ENCODE measurements around the gene PRDM11.

Gene PRDM11

GRCh38 chr11:45152740-45153595 lies 6.5 kb downstream of the PRDM11 start:
- in situ Hi-C loops (cut with HindIII; ENCODE audit: low pct_ligation_motif_present, low pct_unique_long_range_greater_than_20kb, low sequenced_read_pairs): no loop called here
- no peak for DNase-seq

- in situ Hi-C loops (cut with HindIII; ENCODE audit: low pct_ligation_motif_present, low pct_unique_long_range_greater_than_20kb, low sequenced_read_pairs): no loop called here
- DNase-seq: no peak
Observed at GRCh38 chr11:45154276-45154675, 7.8 kb downstream of the PRDM11 start.

DNA sequence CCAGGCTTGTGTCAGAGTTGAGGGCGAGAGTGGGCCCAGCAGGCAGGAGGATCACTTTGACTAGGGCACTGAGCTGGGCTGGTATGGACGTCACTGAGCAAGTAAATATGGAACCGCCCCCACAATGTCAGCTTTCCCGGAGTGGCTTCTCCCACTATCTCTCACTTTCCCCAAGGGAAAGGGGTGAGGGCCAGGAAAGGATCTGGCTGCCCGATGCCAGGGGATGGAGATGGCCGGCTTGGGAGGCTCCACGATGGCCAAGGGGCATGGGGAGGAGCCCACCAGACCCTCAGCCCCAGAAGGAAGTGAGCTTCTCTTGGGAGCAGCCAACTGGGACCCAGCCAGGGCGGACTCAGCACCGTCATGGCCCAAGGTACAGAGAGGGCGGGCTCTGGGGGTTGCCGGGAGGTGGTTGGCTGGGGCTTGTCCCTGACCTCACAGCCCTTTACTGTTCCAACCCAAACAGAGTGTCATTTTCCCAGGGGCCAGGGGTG lies 8.7 kb downstream of the PRDM11 start:
- no peak for DNase-seq
- in situ Hi-C loops (cut with HindIII; ENCODE audit: low pct_ligation_motif_present, low pct_unique_long_range_greater_than_20kb, low sequenced_read_pairs): no loop called here

- in situ Hi-C loops (cut with HindIII; ENCODE audit: low pct_ligation_motif_present, low pct_unique_long_range_greater_than_20kb, low sequenced_read_pairs): no loop called here
- DNase-seq: no peak
Observed at GRCh38 chr11:45155627-45156180, 9.3 kb downstream of the PRDM11 start.

DNA sequence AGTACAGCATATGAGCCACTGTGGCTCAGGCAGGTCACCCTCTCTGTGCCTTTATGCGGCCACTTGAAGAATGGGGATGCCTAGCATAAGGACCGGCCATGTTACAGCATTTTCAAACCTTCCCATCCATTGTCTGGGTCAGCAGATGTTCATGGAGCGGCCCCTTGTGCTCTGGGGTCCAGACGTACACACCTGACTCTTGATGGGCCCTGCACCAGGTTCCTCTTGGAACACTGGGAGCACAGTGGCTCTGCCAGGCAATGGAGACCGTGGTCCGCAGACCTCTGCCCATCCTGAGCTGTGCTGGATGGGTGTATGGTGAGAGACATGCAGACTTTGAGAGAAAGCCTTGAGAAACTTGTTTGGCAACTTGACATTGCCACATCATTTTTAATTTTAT lies 9.8 kb downstream of the PRDM11 start:
- DNase-seq: no peak
- in situ Hi-C loops (cut with HindIII; ENCODE audit: low pct_ligation_motif_present, low pct_unique_long_range_greater_than_20kb, low sequenced_read_pairs): no loop called here

GRCh38 chr11:45156741-45157140 lies 10.3 kb downstream of the PRDM11 start:
- DNase-seq: no peak
- in situ Hi-C loops (cut with HindIII; ENCODE audit: low pct_ligation_motif_present, low pct_unique_long_range_greater_than_20kb, low sequenced_read_pairs): no loop called here

DNA sequence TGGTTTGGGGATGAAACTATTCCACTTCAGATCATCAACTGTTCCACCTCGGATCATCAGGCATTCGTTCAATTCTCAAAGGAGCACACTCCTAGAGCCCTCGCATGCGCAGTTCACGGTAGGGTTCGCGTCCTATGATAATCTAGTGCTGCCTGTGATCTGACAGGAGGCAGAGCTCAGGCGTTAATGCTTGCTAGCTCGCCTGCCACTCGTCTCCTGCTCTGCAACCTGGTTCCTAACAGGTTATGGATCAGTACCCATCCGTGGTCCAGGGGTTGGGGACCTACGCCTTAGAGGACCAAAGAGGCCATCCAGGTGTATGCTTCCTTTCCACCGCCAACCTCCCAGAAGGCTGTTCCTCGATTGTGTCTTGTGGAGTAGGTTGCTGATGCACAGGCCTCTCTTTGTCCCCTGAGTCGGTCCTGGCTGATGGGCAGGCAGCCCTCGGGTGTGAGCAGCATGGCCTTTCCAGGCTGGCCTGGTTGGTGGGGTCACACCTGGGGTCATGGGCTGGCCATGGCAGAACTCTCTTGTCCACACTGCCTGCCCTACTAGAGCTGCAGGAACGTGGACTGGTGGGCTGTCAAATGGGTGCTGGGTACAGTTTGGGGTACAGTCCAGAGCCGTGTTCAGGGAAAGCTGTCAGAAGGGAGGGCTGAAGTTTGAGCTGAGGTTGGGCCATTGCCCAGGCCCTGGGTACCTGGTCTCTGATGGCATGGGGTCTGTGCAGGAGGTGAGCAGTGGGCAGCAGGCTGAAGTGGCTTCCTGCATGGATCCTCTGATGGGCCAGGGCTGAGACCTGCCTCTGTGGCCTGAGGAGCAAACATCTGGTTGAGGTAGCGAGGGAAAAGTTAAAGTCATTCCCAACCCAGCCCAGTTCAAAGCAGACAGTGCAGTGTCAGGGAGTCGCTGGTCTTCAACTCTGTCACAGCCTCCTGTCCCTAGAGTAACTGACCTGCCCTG lies 11.1 kb downstream of the PRDM11 start:
- in situ Hi-C loops (cut with HindIII; ENCODE audit: low pct_ligation_motif_present, low pct_unique_long_range_greater_than_20kb, low sequenced_read_pairs): no loop called here
- DNase-seq: no peak

DNA sequence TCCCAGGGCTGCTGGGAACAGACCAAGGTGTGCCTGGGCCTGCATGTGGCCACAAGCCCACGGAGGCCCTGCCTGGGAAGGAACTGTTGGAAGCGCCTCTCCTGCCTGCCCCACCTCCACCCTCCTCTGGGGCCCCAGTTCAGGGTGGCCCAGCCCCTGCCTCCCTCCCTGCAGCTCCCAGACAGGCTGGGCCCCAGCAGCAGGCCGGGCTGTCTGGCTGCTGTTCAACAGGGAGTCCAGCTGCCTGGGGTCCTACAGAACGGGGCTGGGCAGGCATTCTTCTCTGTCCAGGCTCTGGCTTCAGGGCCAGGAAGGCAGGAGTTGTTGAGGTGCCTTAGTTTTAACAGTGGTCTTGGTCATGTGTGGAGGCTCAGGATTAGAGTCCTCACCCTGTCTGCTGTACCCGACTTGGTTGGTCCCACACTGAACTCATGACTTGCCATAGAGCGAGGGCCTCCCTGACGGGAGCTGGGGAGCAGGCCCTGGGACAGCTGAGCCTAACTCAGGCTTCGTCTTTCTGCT lies 11.8 kb downstream of the PRDM11 start:
- in situ Hi-C loops (cut with HindIII; ENCODE audit: low pct_ligation_motif_present, low pct_unique_long_range_greater_than_20kb, low sequenced_read_pairs): no loop called here

DNA sequence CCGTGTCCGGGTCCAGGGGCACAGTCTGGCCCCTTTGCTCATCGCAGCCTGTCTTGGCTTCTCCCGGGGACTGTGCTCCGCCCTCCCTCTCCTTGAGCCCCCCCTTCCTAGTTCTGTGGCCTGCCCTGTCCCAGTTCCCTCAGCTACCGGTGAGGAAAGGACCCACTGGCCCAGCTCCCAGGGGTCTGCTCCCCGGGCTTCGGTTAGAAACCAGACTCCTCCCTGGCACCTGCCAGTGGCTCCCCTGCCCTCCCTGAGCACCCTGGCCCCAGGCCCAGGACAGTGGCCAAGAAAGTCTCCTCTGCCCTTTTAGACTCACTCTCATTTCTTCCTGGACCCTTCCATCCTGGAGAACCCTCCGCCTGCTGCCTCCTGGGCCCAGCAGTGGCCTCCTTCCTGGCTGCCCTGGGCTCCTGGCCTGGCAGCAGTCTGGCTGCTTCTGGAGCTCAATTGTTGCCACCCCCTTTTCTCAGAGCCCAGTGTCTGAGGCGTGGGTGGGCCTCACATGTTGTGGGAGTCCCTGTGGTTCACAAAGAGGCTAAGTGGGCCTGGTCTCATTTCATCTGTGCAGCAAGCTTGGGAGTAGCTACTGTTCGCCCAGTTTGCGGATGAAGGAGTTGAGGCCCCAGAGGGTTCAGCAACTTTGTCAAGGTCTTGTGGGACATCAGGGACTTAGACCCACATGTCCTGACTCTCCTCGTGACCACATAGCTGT lies 12.6 kb downstream of the PRDM11 start:
- in situ Hi-C loops (cut with HindIII; ENCODE audit: low pct_ligation_motif_present, low pct_unique_long_range_greater_than_20kb, low sequenced_read_pairs): no loop called here

More for the DNA sequence above, 11.8 kb downstream of the PRDM11 start:
- no peak for DNase-seq

DNA sequence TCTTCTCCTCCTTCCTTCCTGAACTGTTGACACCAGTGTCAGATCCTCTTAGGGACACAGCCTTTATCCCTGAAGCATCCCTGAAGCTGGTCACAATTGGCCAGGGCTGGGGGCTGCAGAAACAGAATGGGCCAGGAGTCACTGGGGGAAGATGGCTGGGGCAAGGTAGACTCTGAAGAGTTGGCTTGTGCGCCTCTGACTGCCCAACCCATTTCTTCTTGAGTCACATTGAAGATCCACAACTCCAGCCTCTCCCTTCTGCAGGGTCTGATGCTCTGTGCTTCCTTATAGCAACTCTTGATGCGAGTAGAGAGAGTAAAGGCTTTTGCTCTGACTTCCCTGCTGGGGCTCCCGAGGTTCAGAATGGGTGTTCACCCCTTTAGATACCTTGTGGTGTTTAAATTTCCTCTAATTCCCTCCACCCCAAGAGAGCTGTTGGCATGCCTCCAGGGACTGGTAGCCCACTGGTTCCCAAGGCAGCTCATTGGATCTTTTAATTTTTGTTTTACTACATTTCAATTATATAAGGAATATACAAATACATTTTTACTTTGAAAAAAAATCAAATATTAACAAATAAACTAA lies 13.4 kb downstream of the PRDM11 start:
- in situ Hi-C loops (cut with HindIII; ENCODE audit: low pct_ligation_motif_present, low pct_unique_long_range_greater_than_20kb, low sequenced_read_pairs): no loop called here
- DNase-seq: no peak

More for the DNA sequence above, 12.6 kb downstream of the PRDM11 start:
- DNase-seq: no peak

DNA sequence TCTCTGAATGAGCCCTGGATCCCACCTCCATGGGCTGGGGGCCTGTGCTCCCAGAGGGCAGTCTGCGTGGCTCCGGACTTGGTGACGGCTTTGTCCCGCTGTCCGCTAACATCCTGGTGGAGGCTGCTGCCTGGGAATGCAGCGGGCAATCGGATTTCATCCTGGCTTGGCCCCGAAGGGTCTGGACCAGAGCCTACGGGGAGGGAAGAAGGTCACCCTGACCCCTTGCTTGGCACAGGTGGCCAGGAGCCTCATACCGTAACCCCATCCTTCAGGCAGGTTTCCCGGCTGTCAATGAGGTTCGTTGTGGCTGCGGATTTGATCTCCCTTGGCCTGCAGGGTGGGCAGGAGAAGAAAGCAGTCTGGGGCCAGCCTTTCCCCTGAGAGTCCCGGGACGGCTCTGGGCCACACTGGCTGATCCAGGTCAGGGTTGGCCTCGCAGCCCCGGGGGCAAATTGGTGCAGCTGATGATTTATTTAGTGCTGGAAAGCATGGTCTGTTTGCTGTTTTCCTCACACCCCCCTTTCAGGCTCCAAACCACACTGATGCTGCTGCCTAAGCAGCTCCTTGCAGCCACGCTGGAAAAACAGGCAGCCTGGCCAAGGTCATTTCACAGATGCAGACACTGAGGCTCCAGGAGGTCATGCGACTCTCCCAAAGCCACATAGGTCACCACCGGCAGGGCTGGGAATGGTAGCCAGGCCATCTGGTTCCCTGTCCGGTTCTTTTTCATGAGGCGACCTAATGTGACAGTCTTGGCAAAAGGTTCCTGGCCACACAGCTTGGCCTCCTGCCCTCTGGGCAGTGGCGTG lies 15.0 kb downstream of the PRDM11 start:
- in situ Hi-C loops (cut with HindIII; ENCODE audit: low pct_ligation_motif_present, low pct_unique_long_range_greater_than_20kb, low sequenced_read_pairs): no loop called here
- no peak for DNase-seq

DNA sequence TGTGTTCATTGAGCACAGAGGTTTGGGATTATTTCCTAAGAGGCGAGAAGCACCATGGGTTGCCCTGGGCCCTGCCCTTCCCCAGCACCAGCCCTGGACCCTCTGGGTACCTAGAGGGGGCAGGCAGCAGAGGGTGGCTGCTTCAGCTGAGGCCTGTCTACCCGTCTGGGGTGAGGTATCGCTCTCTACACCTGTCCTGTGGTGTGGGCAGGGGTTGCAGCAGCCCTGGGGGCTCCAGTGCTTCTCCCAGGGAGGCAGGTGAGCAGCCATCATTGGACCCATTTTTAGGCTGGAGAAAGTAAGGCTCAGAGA lies 15.6 kb downstream of the PRDM11 start:
- no peak for DNase-seq
- in situ Hi-C loops (cut with HindIII; ENCODE audit: low pct_ligation_motif_present, low pct_unique_long_range_greater_than_20kb, low sequenced_read_pairs): no loop called here

DNA sequence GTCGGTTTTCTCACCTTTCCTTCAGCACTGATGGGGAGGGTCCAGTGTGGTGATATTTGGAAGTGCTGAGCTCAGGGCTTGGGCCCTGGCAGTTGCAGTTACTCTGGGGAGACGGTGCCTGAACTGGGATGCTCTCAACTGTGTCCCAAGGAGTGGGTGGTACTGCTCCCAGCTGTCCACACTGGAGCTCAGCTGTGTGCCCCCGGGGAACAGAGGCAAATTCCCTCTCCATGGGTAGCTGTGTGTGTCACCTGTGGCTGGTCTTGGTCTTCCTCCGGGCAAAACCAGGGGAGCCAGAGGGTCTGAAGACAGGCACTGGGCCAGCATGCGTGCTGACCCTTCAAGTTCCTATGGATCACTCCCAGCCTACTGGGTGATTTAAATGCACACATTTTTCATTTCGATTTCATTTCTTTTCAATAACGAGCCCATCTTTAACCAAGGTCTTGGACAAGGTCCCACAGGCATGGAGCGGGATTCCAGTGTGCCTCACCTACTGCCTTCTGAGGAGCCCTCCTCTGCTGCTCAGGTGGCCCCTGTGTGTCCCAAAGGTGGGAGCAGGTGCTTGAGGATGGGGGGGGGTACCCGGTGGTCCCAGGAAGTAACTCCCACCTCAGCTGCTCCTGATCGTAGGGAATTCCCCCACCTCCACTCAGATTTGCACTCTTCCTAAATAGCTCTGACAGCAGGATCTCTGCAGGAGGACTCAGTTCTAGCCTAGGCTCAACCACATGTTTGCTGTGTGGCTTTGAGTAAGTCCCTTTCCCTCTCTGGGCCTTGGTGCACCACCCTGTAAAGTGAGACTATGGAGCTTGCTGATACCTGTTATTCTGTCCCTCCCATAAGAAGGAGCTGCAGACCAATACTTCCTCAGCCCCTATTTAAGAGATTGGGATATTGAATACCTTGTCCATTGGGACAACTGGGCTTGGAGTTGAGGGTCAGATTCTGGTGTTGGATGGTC lies 16.8 kb downstream of the PRDM11 start:
- no peak for DNase-seq
- in situ Hi-C loops (cut with HindIII; ENCODE audit: low pct_ligation_motif_present, low pct_unique_long_range_greater_than_20kb, low sequenced_read_pairs): no loop called here

GRCh38 chr11:45163956-45164575 lies 17.6 kb downstream of the PRDM11 start:
- DNase-seq: no peak
- in situ Hi-C loops (cut with HindIII; ENCODE audit: low pct_ligation_motif_present, low pct_unique_long_range_greater_than_20kb, low sequenced_read_pairs): no loop called here

DNA sequence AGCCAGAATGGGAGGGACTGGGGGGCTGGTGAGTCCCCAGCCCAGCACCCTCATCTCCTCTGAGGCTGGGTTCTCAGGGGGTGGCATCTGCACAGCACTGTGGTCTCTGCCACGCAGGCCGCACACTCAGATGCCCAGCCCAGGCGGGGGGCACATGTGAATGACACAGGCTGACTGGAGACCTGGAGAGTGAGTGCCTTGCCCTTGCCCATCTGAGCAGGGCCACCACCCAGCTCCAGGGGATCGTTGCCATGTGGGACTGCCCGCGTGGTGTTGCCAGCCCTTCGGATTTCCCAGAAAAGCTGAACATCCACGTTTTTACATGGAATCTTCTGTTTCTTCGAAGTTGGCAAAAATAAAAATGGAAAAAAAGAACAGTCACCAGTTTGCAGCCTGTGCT lies 18.9 kb downstream of the PRDM11 start:
- DNase-seq: no peak
- in situ Hi-C loops (cut with HindIII; ENCODE audit: low pct_ligation_motif_present, low pct_unique_long_range_greater_than_20kb, low sequenced_read_pairs): no loop called here

Measured in ACHN (cell line).